GM19099 (cell line): Measurements from ENCODE around the gene SORCS1.

Experiments
- POLR2A ChIP-seq: IDR thresholded peaks from 3 replicates; pipeline ENCODE4 v1.6.1; 2011; ENCODE audit warnings: low read depth; ENCODE audit not compliant: insufficient read length; ENCODE audit errors: extremely low read depth

The SORCS1 gene

DNA sequence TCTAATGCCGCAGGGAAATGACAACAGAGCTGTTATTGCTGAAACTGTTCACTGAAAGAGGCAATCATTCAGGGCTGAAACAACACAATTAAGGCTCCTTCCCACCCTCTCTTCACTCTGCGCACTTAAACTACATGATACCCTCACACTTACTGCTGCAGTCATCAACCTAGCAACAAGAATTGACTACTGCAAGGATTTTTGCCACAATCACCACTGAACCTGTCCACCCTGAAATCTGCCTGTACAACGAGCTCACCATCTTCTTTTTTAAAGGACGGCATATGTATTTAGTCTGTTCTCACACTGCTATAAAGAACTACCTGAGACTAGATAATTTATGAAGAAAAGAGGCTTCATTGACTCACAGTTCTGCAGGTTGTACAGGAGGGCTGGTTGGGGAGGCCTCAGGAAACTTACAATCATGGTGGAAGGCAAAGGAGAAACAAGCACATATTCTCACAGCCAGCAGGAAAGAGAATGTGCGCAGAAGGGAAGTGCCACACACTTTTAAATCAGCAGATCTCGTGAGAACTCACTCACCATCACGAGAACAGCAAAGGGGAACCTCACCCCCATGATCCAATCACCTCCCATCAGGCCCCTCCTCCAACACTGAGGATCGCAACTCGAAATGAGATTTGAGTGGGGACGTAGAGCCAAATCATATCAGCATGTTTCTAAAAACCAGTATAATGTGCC, 131.7 kb downstream of the SORCS1 start:
- no peak for TF ChIP-seq POLR2A

DNA sequence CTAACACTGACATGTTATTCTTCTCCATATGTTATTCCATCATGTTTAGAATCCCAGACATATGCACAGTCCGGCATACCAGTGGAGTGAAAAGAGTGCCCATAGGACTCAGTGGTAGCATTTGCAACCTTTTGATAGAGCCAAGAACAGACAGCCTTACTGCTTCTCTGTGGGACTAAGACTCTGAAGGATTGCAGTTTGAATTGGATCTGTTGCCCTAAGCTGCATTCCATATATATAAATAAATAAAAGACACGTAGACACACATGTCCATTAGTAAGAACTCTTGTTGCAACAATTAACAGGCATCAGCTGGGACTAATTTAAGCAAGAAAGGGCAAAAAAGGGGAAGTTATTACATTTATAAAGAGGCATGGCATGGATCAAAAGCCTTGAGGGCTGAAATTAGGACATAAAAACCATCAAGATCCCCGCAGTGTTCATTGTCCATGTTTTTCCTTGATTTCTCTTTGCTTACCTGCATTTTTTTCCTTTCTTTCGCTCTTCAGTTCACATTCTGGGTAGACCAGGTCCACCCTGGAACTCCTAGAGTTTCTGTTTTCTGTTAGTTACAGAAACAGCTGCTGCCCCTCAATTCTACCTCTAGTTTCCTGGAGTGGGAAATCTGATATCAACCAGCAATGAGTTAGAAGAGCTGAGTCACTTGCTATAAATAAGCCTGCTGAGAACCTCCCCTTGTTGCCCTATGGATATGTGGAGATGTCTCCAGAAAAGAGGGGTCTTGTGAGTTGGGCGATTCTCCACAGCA, 132.4 kb downstream of the SORCS1 start:
- TF ChIP-seq POLR2A = no peak

GRCh38 chr10:107028236-107028635, 136.3 kb downstream of the SORCS1 start:
- no peak for TF ChIP-seq POLR2A

GRCh38 chr10:107025676-107026075, 138.8 kb downstream of the SORCS1 start:
- no peak for TF ChIP-seq POLR2A

DNA sequence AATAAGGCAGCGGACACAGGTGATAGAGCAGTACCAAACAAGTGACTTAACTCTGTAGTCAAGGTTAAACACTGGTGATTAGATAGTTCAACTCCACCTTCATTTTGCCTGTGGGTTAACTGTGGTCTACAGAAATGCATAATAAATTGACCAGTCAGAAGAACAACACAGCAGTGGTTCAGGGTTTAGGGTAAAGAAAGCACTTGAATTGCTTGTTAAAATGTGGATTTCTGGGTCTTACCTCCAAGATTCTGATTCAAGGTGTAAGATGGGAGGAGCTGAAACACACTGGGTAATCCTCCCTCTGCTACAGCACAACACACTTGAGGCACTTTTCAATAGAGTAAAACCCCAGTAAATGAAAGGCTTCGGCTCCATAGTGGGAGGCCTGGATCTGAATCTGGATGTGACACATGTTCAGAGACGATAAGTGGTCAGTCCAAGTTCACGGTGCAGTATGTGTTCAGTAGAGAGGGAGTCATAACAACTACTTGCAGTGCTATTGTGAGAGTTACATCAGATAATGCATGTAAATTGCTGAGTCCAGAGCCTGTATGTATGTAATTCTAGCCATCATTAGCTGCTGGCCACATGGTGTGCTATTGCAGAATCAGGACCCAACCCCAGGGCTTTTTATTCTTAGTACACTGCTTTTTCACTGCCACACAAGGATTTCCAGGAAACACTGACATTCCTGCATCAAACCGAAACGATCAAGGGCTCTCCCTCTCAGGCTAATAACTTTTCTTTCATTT, 141.7 kb downstream of the SORCS1 start:
- no peak for TF ChIP-seq POLR2A

DNA sequence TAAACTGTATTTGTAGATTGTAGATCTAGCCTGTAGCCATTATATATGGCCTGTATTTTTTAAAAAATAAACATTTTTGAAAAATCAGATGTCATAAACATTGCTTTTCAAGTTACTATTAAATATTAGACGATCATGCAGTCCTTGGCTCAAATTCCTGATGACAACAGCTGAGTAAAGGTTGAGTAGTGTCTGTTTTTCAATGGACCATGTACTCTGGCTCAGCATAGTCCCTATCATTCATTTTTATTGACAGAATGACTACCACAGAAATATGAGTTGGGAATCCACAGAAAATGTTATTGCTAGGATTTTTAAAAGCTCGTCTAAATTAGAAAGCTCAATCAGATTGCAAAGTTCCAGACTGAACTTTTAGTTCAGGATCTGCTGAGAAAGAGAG, 145.4 kb downstream of the SORCS1 start:
- TF ChIP-seq POLR2A = no peak

DNA sequence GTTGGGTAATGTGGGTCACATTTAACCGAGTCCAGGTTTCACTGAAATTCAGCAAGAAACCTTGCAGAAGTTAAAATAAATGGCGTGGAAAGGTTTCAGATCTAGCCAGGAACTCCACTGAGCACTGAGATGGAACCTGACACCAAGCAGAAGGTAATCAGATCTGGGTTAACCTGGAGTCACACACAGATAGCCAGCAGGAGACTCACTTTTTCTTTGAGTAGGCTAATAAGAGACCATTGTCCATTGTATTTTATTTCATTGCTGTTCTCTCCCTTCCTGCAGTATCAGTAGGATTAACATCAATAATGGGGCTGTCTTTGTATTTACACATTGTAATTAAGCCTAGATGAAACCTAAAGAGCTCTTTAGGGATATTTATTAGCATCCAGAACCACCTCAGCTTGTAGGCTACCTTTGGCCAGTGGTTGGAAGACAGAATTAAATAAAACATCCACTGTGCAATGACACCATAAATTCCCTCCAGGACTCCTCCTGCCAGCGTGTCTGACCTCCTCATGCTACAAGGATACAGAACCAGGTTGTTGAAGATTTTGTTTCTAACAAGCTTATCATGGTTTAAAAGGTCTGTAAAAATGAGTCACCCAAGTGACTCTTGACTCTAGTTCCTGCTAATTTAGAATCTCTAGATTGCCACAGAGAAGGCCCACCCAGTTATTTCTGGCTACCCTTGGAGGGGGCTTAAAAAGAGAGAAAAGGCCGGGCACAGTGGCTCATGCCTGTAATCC, 151.1 kb downstream of the SORCS1 start:
- TF ChIP-seq POLR2A = no peak

GRCh38 chr10:107011992-107012391, 152.5 kb downstream of the SORCS1 start:
- no peak for TF ChIP-seq POLR2A

- no peak for TF ChIP-seq POLR2A
Observed at GRCh38 chr10:107011105-107011504, 153.4 kb downstream of the SORCS1 start.

GRCh38 chr10:107010531-107010930, 154.0 kb downstream of the SORCS1 start:
- TF ChIP-seq POLR2A = no peak

- TF ChIP-seq POLR2A = no peak
Observed at GRCh38 chr10:107004362-107004761, 160.1 kb downstream of the SORCS1 start.

DNA sequence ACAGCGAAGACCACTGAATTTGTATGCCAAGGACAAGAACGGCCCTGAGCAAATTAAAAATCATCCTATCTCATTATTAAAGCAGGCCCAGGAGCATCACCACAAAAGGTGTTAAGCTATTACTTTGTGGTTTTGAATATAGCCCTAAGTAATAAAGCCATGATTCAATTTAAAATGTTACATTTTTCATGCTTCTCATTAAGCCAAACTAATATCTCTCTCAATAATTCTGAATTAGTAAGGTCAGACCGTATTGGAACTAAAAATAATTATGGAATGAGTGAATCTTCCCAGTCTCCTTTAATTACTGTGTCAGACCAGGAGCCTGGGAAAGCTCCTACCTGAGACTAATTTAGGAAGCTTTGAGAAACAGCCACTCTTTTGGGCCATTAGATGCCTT, 162.4 kb downstream of the SORCS1 start:
- TF ChIP-seq POLR2A = no peak

DNA sequence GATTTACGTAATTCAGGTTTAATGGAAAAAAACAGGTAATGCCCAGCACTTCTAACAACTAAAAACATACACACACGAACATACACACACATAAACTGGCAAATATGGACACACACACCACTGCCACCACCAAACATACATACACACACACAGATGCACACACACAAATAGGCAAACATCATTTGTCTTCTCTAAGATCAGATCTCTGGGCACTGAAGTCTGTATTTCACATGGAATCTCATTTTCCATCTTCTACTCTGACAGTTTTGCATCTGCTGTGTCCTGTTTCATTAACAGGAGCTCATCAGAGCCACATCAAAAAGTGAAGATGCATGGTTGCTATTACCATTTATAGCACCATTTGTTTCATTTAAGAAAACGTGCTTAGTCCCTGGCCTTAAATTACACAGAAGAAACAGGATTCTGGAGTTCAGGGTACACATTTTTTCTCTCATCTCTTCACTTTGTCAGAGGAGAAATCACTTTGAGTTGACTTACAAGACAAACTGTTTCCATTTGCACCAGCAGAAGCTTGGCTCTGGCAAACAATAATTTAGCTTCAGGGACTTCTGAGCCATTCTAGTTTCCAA, 165.3 kb downstream of the SORCS1 start:
- TF ChIP-seq POLR2A = no peak

DNA sequence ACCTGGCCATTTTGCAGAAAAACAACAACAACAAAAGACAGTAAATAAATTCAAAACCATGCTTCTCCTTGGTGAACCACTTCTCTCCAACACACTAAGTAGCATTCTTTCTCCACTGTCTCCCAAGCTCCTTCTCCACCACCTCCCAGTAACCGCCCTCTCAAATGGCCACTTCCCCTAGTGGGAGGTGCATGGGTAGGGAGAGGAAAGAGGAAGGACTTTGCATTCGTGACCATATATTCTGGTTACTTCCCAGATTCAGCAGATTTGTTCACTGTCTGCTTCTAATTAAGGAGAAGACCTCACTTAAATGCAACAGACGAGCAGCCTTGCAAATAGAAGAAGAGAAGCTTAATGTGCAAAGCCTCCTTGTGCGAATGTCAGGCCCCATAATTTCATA, 166.8 kb downstream of the SORCS1 start:
- TF ChIP-seq POLR2A = no peak

- TF ChIP-seq POLR2A = no peak
Observed at GRCh38 chr10:106996510-106996909, 168.0 kb downstream of the SORCS1 start.
